IPS-18c (cell line): ENCODE data around the gene POMP.

Experiments
- H3K4me3 ChIP-seq: 2 replicates; pipeline ENCODE4 v1.7.0; 2013; ENCODE audit warnings: low read depth, mild to moderate bottlenecking, low read length, moderate library complexity; ENCODE audit not compliant: insufficient read depth
- H3K9me3 ChIP-seq: one replicate; pipeline ENCODE4 v1.6.1; 2013; ENCODE audit warnings: mild to moderate bottlenecking, low read length, moderate library complexity; ENCODE audit not compliant: control insufficient read depth, insufficient read depth

Gene POMP

GRCh38 chr13:28718196-28718542, 59.2 kb downstream of the POMP start:
- Histone ChIP-seq H3K9me3 (peaks cover 2% of the 10 kb centered on the region), H3K4me3 (peak overlapping the region; percentile 78)

DNA sequence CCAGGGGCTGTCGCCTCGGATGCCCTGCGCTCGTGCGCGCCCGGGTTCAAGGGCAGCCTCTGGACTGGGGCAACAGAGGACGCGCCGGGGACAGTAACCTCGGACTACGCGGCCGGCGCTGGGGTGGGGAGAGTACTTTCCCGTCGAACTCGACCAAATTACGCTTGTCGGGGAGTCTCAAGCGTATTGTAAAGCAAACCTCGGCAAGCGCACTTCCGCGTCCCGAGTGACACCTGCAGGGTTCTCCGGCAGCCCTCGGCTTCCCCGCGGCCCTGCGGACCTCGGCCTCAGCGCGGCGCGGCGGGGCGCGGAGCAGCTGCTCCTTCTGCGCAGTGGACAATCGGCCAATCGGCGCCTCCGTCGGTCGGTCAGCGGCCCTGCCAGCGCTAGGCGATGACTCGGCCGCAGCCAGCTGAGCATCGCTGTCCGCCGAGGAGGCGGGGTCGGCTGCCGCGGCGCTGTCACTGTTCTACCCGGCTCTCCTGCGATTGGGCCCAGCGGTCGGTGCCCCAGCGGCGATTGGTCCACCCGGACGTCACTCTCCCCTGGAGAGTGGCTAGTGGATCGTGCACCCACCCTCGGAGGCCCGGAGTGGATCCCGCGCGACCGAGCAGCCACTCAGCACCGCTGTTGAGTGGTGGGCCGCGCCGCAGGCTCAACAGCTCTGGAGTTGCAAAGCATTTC, 59.8 kb downstream of the POMP start, which contains the start of gene SLC46A3:
Gene SLC46A3, minus strand, starts transcription at position 428 of the 684 bp plus-strand sequence. CDS start 972 bp downstream, outside the sequence.
- peak within 1 kb of the TSS; percentile 78 for H3K4me3 ChIP-seq
- peaks cover 2% of the 10 kb centered on the region for H3K9me3 ChIP-seq

GRCh38 chr13:28719227-28720055, 60.5 kb downstream of the POMP start:
- H3K4me3 ChIP-seq: peak overlapping the region; percentile 78
- H3K9me3 ChIP-seq: peaks cover 2% of the 10 kb centered on the region

GRCh38 chr13:28723806-28724205, 64.9 kb downstream of the POMP start:
- Histone ChIP-seq H3K4me3 (no peak overlapping the region), H3K9me3 (no peaks in the 10 kb centered on the region)

GRCh38 chr13:28725046-28725610, 66.2 kb downstream of the POMP start:
- Histone ChIP-seq H3K4me3 (no peak overlapping the region), H3K9me3 (no peaks in the 10 kb centered on the region)
